ENCODE results near the gene PLEKHG4. TPM values are rescaled to one million over a fixed set of nuclear protein-coding genes. Genes with fewer than 3 reads are reported as not detected.
A peak's percentile ranks its signal among the peaks of the same experiment; 100 is the strongest.

The PLEKHG4 gene
- total RNA-seq, 2 experiments from 2014 or later: 14.3 to 14.4 TPM

- H3K4me3 Mint-ChIP-seq: no peak overlapping the region
- H3K9me3 Mint-ChIP-seq: no peaks in the 10 kb centered on the region
- H3K27me3 Mint-ChIP-seq (ENCODE audit: low read depth): peaks cover 5% of the 10 kb centered on the region
- no peak overlapping the region for H3K27ac Mint-ChIP-seq
- DNase-seq: no peak
- intact Hi-C loops (cut with micrococcal nuclease): no loop called here
- no peaks in the 10 kb centered on the region for H3K36me3 Mint-ChIP-seq (ENCODE audit: low read depth)
- CTCF ChIA-PET: interaction anchor here (1.2 kb wide), 1 partner anchor 24 kb away, joined by 3 read pairs; no protein-coding TSS in a partner anchor
- H3K4me1 Mint-ChIP-seq (ENCODE audit: low read depth): no peaks in the 10 kb centered on the region
Measured at GRCh38 chr16:67302076-67302475, 22.7 kb downstream of the PLEKHG4 start.

GRCh38 chr16:67302970-67303369 is 23.6 kb downstream of the PLEKHG4 start:
- DNase-seq: no peak
- Mint-ChIP-seq H3K27ac (no peak overlapping the region), H3K9me3 (no peaks in the 10 kb centered on the region), H3K4me3 (no peak overlapping the region), H3K36me3 (ENCODE audit: low read depth) (no peaks in the 10 kb centered on the region), H3K4me1 (ENCODE audit: low read depth) (no peaks in the 10 kb centered on the region), H3K27me3 (ENCODE audit: low read depth) (peaks cover 5% of the 10 kb centered on the region)
- CTCF ChIA-PET: interaction anchor here (1.2 kb wide), 1 partner anchor 25 kb away, joined by 3 read pairs; no protein-coding TSS in a partner anchor
- intact Hi-C loops (cut with micrococcal nuclease): no loop called here

GRCh38 chr16:67304020-67304419 is 24.7 kb downstream of the PLEKHG4 start:
- Mint-ChIP-seq H3K4me1 (ENCODE audit: low read depth) (peaks cover 5% of the 10 kb centered on the region), H3K27ac (no peak overlapping the region), H3K36me3 (ENCODE audit: low read depth) (no peaks in the 10 kb centered on the region), H3K4me3 (no peak overlapping the region), H3K27me3 (ENCODE audit: low read depth) (peaks cover 5% of the 10 kb centered on the region), H3K9me3 (no peaks in the 10 kb centered on the region)
- intact Hi-C loops (cut with micrococcal nuclease): no loop called here
- CTCF ChIA-PET: interaction anchor here (0.7 kb wide), 2 partner anchors 113 to 1722 kb away, joined by 3 to 5 read pairs; no protein-coding TSS in a partner anchor
- no peak for DNase-seq

- Mint-ChIP-seq H3K9me3 (no peaks in the 10 kb centered on the region), H3K36me3 (ENCODE audit: low read depth) (no peaks in the 10 kb centered on the region), H3K4me3 (no peak overlapping the region), H3K4me1 (ENCODE audit: low read depth) (peaks cover 18% of the 10 kb centered on the region), H3K27me3 (ENCODE audit: low read depth) (peaks cover 5% of the 10 kb centered on the region), H3K27ac (no peak overlapping the region)
- CTCF ChIA-PET: interaction anchor here (0.7 kb wide), 2 partner anchors 34 to 45 kb away, joined by 3 to 6 read pairs; no protein-coding TSS in a partner anchor
- intact Hi-C loops (cut with micrococcal nuclease): no loop called here
- DNase-seq: no peak
Measured at GRCh38 chr16:67305216-67306071, 26.1 kb downstream of the PLEKHG4 start.

GRCh38 chr16:67310561-67310960 is 31.2 kb downstream of the PLEKHG4 start:
- peak overlapping the region; percentile 96 for H3K27ac Mint-ChIP-seq
- intact Hi-C loops (cut with micrococcal nuclease): loop anchor here (2.0 to 5.0 kb wide), 4 partner anchors 128 to 1447 kb away; partner anchors contain the start of genes MATCAP1 and PSKH1
- peaks cover 44% of the 10 kb centered on the region for H3K4me1 Mint-ChIP-seq (ENCODE audit: low read depth)
- CTCF ChIA-PET: interaction anchor here (0.9 to 1.0 kb wide), 2 partner anchors 31 to 89 kb away, joined by 3 read pairs; no protein-coding TSS in a partner anchor
- H3K36me3 Mint-ChIP-seq (ENCODE audit: low read depth): no peaks in the 10 kb centered on the region
- no peaks in the 10 kb centered on the region for H3K9me3 Mint-ChIP-seq
- peaks cover 3% of the 10 kb centered on the region for H3K27me3 Mint-ChIP-seq (ENCODE audit: low read depth)
- H3K4me3 Mint-ChIP-seq: no peak overlapping the region
- no peak for DNase-seq

- Mint-ChIP-seq H3K4me1 (ENCODE audit: low read depth) (peaks cover 44% of the 10 kb centered on the region), H3K9me3 (no peaks in the 10 kb centered on the region), H3K27ac (peak overlapping the region; percentile 96), H3K27me3 (ENCODE audit: low read depth) (no peaks in the 10 kb centered on the region), H3K36me3 (ENCODE audit: low read depth) (no peaks in the 10 kb centered on the region), H3K4me3 (peak overlapping the region; percentile 13)
- intact Hi-C loops (cut with micrococcal nuclease): loop anchor here (1.0 to 5.0 kb wide), 13 partner anchors 33 to 1445 kb away; partner anchors contain the start of genes ATP6V0D1, CTCF, FBXL8 and MATCAP1
- CTCF ChIA-PET: interaction anchor here (2.2 kb wide), 1 partner anchor 15 kb away, joined by 10 read pairs; the partner anchor contains the start of genes KCTD19 and LRRC36
- DNase-seq: peak; percentile 98
Measured at GRCh38 chr16:67311607-67312488, 32.5 kb downstream of the PLEKHG4 start.

GRCh38 chr16:67312719-67313118 is 33.4 kb downstream of the PLEKHG4 start:
- Mint-ChIP-seq H3K4me3 (no peak overlapping the region), H3K27ac (peak overlapping the region; percentile 96), H3K9me3 (no peaks in the 10 kb centered on the region), H3K27me3 (ENCODE audit: low read depth) (no peaks in the 10 kb centered on the region), H3K36me3 (ENCODE audit: low read depth) (no peaks in the 10 kb centered on the region), H3K4me1 (ENCODE audit: low read depth) (peaks cover 44% of the 10 kb centered on the region)
- CTCF ChIA-PET: interaction anchor here (0.6 to 2.2 kb wide), 2 partner anchors 14 to 155 kb away, joined by 4 to 10 read pairs; partner anchors contain the start of genes KCTD19 and LRRC36
- no peak for DNase-seq
- intact Hi-C loops (cut with micrococcal nuclease): loop anchor here (1.0 to 5.0 kb wide), 6 partner anchors 52 to 1445 kb away; partner anchors contain the start of genes PSKH1 and TMEM208

GRCh38 chr16:67317853-67318252 is 38.5 kb downstream of the PLEKHG4 start:
- DNase-seq: no peak
- Mint-ChIP-seq H3K9me3 (no peaks in the 10 kb centered on the region), H3K27ac (no peak overlapping the region), H3K36me3 (ENCODE audit: low read depth) (no peaks in the 10 kb centered on the region), H3K4me1 (ENCODE audit: low read depth) (peaks cover 7% of the 10 kb centered on the region), H3K4me3 (no peak overlapping the region), H3K27me3 (ENCODE audit: low read depth) (peaks cover 27% of the 10 kb centered on the region)
- CTCF ChIA-PET: interaction anchor here (2.1 kb wide), 1 partner anchor 10 kb away, joined by 4 read pairs; no protein-coding TSS in a partner anchor
- intact Hi-C loops (cut with micrococcal nuclease): no loop called here

GRCh38 chr16:67326115-67326471 is 46.8 kb downstream of the PLEKHG4 start:
- intact Hi-C loops (cut with micrococcal nuclease): no loop called here

GRCh38 chr16:67326472-67327309 is 47.4 kb downstream of the PLEKHG4 start, which contains the start of the genes KCTD19 and LRRC36:
Gene KCTD19, minus strand, starts transcription at chr16:67326741. Its CDS starts 34 bp downstream, at chr16:67326707.
Gene LRRC36, plus strand, starts transcription at chr16:67326815. Its CDS starts 48 bp downstream, at chr16:67326863.
- Mint-ChIP-seq H3K27ac (no peak within 1 kb of the TSS), H3K36me3 (ENCODE audit: low read depth) (no peaks in the 10 kb centered on the region), H3K9me3 (no peaks in the 10 kb centered on the region), H3K4me1 (ENCODE audit: low read depth) (peaks cover 8% of the 10 kb centered on the region), H3K4me3 (peak within 1 kb of the TSS; percentile 79), H3K27me3 (ENCODE audit: low read depth) (peaks cover 45% of the 10 kb centered on the region)
- peak; percentile 73 for DNase-seq
- CTCF ChIA-PET: interaction anchor here (1.0 to 4.1 kb wide), 10 partner anchors 12 to 121 kb away, joined by 3 to 16 read pairs (median 4); no protein-coding TSS in a partner anchor
- intact Hi-C loops (cut with micrococcal nuclease): no loop called here

More at GRCh38 chr16:67326115-67326471, 46.8 kb downstream of the PLEKHG4 start:
- Mint-ChIP-seq H3K27ac (no peak overlapping the region), H3K36me3 (ENCODE audit: low read depth) (no peaks in the 10 kb centered on the region), H3K27me3 (ENCODE audit: low read depth) (peaks cover 50% of the 10 kb centered on the region), H3K9me3 (no peaks in the 10 kb centered on the region), H3K4me3 (peak overlapping the region; percentile 79), H3K4me1 (ENCODE audit: low read depth) (peaks cover 8% of the 10 kb centered on the region)
- CTCF ChIA-PET: interaction anchor here (0.7 to 4.1 kb wide), 8 partner anchors 11 to 188 kb away, joined by 3 to 16 read pairs (median 4); no protein-coding TSS in a partner anchor
- DNase-seq: no peak

- no peak overlapping the region for H3K4me3 Mint-ChIP-seq
- CTCF ChIA-PET: interaction anchor here (0.5 to 4.1 kb wide), 6 partner anchors 11 to 120 kb away, joined by 3 to 16 read pairs (median 4); no protein-coding TSS in a partner anchor
- intact Hi-C loops (cut with micrococcal nuclease): no loop called here
- H3K36me3 Mint-ChIP-seq (ENCODE audit: low read depth): no peaks in the 10 kb centered on the region
- peaks cover 8% of the 10 kb centered on the region for H3K4me1 Mint-ChIP-seq (ENCODE audit: low read depth)
- H3K9me3 Mint-ChIP-seq: no peaks in the 10 kb centered on the region
- DNase-seq: no peak
- peaks cover 41% of the 10 kb centered on the region for H3K27me3 Mint-ChIP-seq (ENCODE audit: low read depth)
- no peak overlapping the region for H3K27ac Mint-ChIP-seq
Measured at GRCh38 chr16:67327743-67328142, 48.4 kb downstream of the PLEKHG4 start.

Data from activated naive CD4-positive, alpha-beta T cell treated with anti-CD3 and anti-CD28 coated beads for 36 hours (primary cell).